DMS 273 (cell line): Measurements from ENCODE around the gene TRIM49B.
"Not testable (repeated sequence)": the region's sequence is repeated elsewhere in the genome, so short reads cannot be mapped to it uniquely, and the experiment has no call there.

ENCODE experiments used
- DNase-seq: peaks from one replicate; lab custom pipeline; 2025; ENCODE audit not compliant: unreplicated experiment; lab: John Stamatoyannopoulos, UW

Gene TRIM49B, protein sequence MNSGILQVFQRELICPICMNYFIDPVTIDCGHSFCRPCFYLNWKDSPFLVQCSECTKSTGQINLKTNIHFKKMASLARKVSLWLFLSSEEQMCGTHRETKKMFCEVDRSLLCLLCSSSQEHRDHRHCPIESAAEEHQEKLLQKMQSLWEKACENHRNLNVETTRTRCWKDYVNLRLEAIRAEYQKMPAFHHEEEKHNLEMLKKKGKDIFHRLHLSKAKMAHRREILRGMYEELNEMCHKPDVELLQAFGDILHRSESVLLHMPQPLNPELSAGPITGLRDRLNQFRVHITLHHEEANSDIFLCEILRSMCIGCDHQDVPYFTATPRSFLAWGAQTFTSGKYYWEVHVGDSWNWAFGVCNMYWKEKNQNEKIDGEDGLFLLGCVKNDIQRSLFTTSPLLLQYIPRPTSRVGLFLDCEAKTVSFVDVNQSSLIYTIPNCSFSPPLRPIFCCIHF

DNA sequence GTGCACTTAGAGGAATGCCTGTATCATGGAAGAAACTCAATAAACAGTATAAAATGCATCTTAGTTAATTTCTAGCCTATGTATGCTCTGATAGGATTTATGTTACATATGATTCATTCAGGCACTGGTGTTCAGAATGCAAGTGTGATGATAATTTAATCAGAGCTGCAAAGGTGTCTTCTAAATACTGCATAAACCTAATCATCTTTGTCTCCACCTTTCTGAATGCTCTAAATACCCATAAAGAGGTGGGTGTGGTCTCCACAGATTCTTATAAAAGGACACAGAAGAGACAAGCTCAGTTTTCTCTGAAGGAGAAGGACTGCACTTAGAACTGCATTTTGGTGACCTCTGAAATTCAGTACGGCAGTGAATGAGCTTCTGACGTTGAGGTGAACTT is at the start of gene TRIM49B:
TRIM49B (plus strand) TSS at position 301 of the 400 bp plus-strand sequence. CDS start 2,777 bp downstream, outside the sequence.
- not testable (repeated sequence) for DNase-seq

DNA sequence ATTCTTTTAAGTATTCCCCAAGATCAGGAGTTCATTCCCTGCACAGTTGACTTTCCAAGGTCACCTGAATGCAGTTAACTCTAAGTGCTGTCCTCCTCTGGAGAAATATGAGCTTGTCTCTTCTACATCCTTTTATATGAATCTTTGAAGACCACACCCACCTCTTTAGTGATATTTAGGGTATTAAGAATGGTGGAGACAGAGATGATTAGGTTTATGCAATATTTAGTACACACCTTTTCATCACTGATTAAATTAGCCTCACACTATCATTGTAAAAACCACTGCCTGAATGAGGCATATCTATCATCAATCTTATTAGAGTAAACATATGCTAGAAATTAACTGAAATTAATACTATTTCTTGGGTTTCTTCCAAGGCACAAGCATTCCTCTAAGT is 44.8 kb upstream of the TRIM49B start, which contains the start of gene TRIM51G:
TRIM51G (minus strand) TSS at position 101 of the 400 bp plus-strand sequence. CDS start 2,190 bp downstream, outside the sequence.
- DNase-seq: not testable (repeated sequence)

DNA sequence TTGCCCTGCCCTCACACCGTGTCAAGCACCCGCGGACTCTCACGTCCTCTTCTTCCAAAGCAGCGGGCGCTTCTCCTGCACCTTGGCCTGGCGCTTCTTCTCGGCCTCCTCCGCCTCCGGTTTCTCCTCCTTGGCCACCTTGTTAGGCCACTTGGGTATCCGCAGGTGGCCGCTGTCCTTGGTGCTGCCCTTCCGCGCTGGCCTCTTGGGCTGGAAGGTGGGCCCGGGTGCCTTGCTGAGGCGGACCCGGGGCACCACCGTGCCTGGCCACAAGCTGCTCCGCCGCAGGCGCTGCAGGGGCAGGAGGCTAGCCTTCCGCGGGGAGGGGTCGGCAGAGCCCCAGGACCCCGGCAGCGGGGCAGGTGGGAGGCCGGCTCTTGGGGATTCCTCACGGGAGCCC is 19.6 kb downstream of the TRIM49B start:
- not testable (repeated sequence) for DNase-seq

DNA sequence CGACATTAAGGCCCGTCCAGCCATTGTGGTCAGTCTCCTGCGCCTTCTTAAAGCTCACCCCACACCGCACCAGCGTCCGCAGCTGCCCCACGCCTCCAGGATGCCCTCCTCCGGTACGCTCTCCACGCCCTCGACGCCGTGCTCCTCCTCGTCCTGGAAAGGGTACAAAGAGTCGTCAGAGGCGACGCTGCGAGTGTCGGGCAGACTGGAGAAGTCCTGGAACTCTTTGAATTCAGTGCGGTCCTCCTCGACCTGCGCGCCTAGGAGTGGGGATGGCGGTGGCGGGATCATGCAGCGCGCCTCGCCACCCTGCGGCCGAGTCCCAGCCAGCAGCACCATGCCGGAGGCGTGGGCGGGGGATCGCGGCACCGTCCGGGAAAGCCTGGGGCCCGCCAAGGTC is 21.2 kb downstream of the TRIM49B start:
- not testable (repeated sequence) for DNase-seq

DNA sequence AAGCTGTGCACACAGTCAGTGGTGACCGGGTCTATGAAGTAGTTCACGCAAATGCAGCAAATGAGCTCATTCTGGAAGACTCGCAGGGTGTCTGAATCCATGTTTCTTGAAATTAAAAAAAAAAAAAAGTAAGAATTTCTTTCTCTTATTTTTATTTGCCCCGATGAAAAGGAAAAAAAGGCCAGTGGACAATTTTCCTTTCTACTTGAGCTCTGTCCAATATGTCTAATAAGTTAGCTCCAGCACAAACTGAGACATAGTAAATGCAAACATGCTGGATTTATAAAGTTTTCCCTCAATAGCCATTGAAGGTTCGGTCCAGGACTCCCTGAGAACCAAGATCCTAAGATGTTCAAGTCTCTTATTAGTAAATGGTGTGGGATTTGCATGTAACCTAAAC is 30.4 kb downstream of the TRIM49B start, which contains the start of gene TRIM64C:
TRIM64C (minus strand) TSS at position 101 of the 400 bp plus-strand sequence; CDS start at position 101, 0 bp downstream.
- not testable (repeated sequence) for DNase-seq

DNA sequence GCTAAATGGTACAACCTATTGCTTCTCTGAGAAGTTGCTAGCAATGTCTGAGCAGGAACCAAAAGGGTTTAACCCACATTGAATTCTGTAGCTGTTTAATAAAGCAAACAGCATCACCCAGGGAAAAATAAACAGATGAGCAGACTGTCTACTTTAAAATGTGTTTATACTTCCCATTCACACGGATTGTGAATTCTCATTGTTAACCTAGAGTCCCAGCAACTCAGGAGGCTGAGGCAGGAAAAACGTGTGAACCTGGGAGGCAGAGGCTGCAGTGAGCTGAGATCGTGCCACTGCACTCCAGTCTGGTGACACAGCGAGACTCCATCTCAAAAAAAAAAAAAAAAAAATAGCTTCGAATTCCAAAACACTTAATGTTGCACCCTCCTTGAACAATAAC is 41.3 kb downstream of the TRIM49B start:
- DNase-seq: not testable (repeated sequence)
